GM12878 (cell line): Measurements from ENCODE around the gene HOXD13. TPM values are rescaled to one million over a fixed set of nuclear protein-coding genes. Genes with fewer than 3 reads are reported as not detected.

Source experiments
- ATAC-seq: fragments of 200-7000 bp; cut with Tn5 transposase; 3 replicates; pipeline ENCODE4 v1.9.1; 2020; ENCODE audit warnings: mild to moderate bottlenecking, moderate library complexity
- BruUV-seq: library from RNA; stranded (reverse); fragments of 400-500 nt; replicated peaks from 2 replicates; lab custom pipeline; 2021; lab: Mats Ljungman, UMichigan
- CTCF ChIA-PET: fragments of 300-600 bp; sonication (Branson Sonifier 250); formaldehyde crosslinking; extraction: SDS; loops from one replicate; lab custom pipeline; 2021; ENCODE audit warnings: inconsistent platforms; lab: Yijun Ruan, JAX
- POLR2A ChIA-PET: fragments of 350-600 bp; formaldehyde crosslinking; extraction: SDS; loops from one replicate; lab custom pipeline; 2021; ENCODE audit warnings: inconsistent platforms; lab: Charles Lee
- RAD21 ChIA-PET: fragments of 300-600 bp; sonication (Branson Sonifier 250); formaldehyde crosslinking; loops from one replicate; lab custom pipeline; 2023; ENCODE audit warnings: antibody characterized with exemption; ENCODE audit not compliant: unreplicated experiment; lab: Charles Lee
- SMC1A ChIA-PET: fragments of 300-600 bp; sonication (Branson Sonifier 250); formaldehyde crosslinking; loops from one replicate; lab custom pipeline; 2023; ENCODE audit not compliant: unreplicated experiment, uncharacterized antibody; lab: Charles Lee
- DNase-seq: peaks from one replicate; pipeline ENCODE4 v3.0.0-alpha.2; 2011; ENCODE audit warnings: low read depth, low spot score
- FAIRE-seq: peaks from 3 replicates; lab custom pipeline; 2011; peaks lifted over from hg19 to GRCh38; lab: Jason Lieb, UNC
- H2AFZ ChIP-seq: 2 replicates; pipeline ENCODE4 v1.6.0; 2011; ENCODE audit warnings: low read depth, low read length, control low read depth; ENCODE audit not compliant: control insufficient read depth
- H3K27ac ChIP-seq: 2 replicates; pipeline ENCODE4 v1.5.1; 2011; ENCODE audit warnings: control low read depth; ENCODE audit not compliant: control insufficient read depth, insufficient read depth
- H3K27me3 ChIP-seq, 2 experiments: replicated peaks in 1 of 2; 2 replicates each; pipeline versions ENCODE4 v1.6.0 to v1.6.1; 2011; ENCODE audit warnings: low read length in 1 of 2; ENCODE audit not compliant: control insufficient read depth in 2 of 2, insufficient read depth in 2 of 2
- H3K36me3 ChIP-seq, 2 experiments: 2 replicates each; pipeline ENCODE4 v1.5.1; 2011; ENCODE audit warnings: low read length in 1 of 2; ENCODE audit not compliant: control insufficient read depth in 2 of 2, insufficient read depth in 2 of 2
- H3K4me1 ChIP-seq: 2 replicates; pipeline ENCODE4 v1.6.1; 2011; ENCODE audit warnings: mild to moderate bottlenecking, low read length, moderate library complexity, mixed read lengths; ENCODE audit not compliant: control insufficient read depth, insufficient read depth
- H3K4me2 ChIP-seq: 2 replicates; pipeline ENCODE4 v1.6.0; 2011; ENCODE audit warnings: control low read depth; ENCODE audit not compliant: control insufficient read depth, insufficient read depth
- H3K4me3 ChIP-seq: fragments of 200-600 bp; sonication (generic); 2 replicates; pipeline ENCODE4 v1.5.1; 2016
- H3K79me2 ChIP-seq: 2 replicates; pipeline ENCODE4 v1.6.0; 2011; ENCODE audit warnings: low read length; ENCODE audit not compliant: control insufficient read depth, insufficient read depth
- H3K9ac ChIP-seq: 2 replicates; pipeline ENCODE4 v1.8.0; 2011; ENCODE audit warnings: low read length, control low read depth, mixed read lengths; ENCODE audit not compliant: control insufficient read depth, insufficient read depth
- H3K9me3 ChIP-seq: replicated peaks from 3 replicates; pipeline ENCODE4 v1.5.1; 2011; ENCODE audit warnings: mild to moderate bottlenecking, low read length; ENCODE audit not compliant: control insufficient read depth, insufficient read depth
- H4K20me1 ChIP-seq: 2 replicates; pipeline ENCODE4 v1.6.0; 2011; ENCODE audit not compliant: control insufficient read depth, insufficient read depth
- CHD4 ChIP-seq: fragments of 200-600 bp; sonication (generic); IDR thresholded peaks from 2 replicates; pipeline ENCODE4 v1.6.1; 2016; ENCODE audit warnings: mild to moderate bottlenecking
- JUND ChIP-seq: IDR thresholded peaks from 2 replicates; pipeline ENCODE4 v1.6.1; 2012; ENCODE audit warnings: low read depth, mild to moderate bottlenecking, low read length, improper control_type of control experiment, moderate library complexity
- MEF2B ChIP-seq: fragments of 450-650 bp; IDR thresholded peaks from 2 replicates; pipeline ENCODE4 v1.6.1; 2018; ENCODE audit warnings: mild to moderate bottlenecking, moderate library complexity; ENCODE audit not compliant: partially characterized antibody, poor library complexity, severe bottlenecking
- WGBS: methylation state at CpG from one replicate; pipeline ENCODE4 v1.1.6; 2016; ENCODE audit warnings: low lambda C conversion rate; ENCODE audit not compliant: insufficient replicate concordance, insufficient coverage; ENCODE audit errors: missing lambda C conversion rate; 5-methylcytosine and 5-hydroxymethylcytosine counted together
- in situ Hi-C: fragments of 300-500 bp; cut with MboI; formaldehyde crosslinking; loops from 9 replicates; pipeline ENCODE4 v1.14.3; 2018; ENCODE audit warnings: mixed read lengths
- intact Hi-C: fragments of 100-400 bp; cut with micrococcal nuclease; formaldehyde crosslinking; loops from one replicate; pipeline ENCODE4 v1.14.2; 2022; ENCODE audit not compliant: unreplicated experiment
- polyA plus RNA-seq, 11 experiments: library from polyadenylated mRNA; depleted of rRNA in 4 of 11; unstranded in 6 of 11; stranded (reverse) in 5 of 11; fragments of >200 nt; fragmentation: Nextera tagmentation in 4 of 11; fragmentation: Illumina TruSeq in 1 of 11; extraction: Ambion mirVana in 4 of 11; extraction: Trizol in 1 of 11; gene quantifications; 1 replicate in 1 of 11; 2 replicates in 10 of 11; pipeline versions ENCODE4 v1.2.1 to v1.2.3, GENCODE V29; 2011 to 2016; ENCODE audit warnings: inconsistent platforms in 2 of 11, missing spikeins in 2 of 11, low read depth in 1 of 11
- total RNA-seq, 4 experiments: library from RNA; depleted of rRNA in 3 of 4; stranded (reverse); fragments of >200 nt in 3 of 4; fragmentation: Illumina TruSeq in 1 of 4; extraction: Trizol in 1 of 4; gene quantifications; 2 replicates each; pipeline versions ENCODE4 v1.2.1 to v1.2.3, GENCODE V29; 2013 to 2021
- TF ChIP-seq, protein P1 (sequence below), 3 experiments: IDR thresholded peaks in 2 of 3; conservative IDR thresholded peaks in 1 of 3; 2 replicates each; pipeline ENCODE4 v1.5.1; 2011; ENCODE audit warnings: low read depth in 3 of 3, low read length in 3 of 3, mild to moderate bottlenecking in 3 of 3, control low read depth in 2 of 3, moderate library complexity in 2 of 3, inconsistent platforms in 1 of 3, mixed read lengths in 1 of 3; ENCODE audit not compliant: control insufficient read depth in 2 of 3, insufficient read depth in 1 of 3; ENCODE audit errors: extremely low read depth in 1 of 3
- TF ChIP-seq, protein P2 (sequence below): IDR thresholded peaks from 2 replicates; pipeline ENCODE4 v1.6.1; 2012; ENCODE audit warnings: mild to moderate bottlenecking, low read depth, low read length
- TF ChIP-seq, protein P3 (sequence below): fragments of 450-650 bp; IDR thresholded peaks from 2 replicates; pipeline ENCODE4 v1.6.1; 2014; ENCODE audit warnings: mild to moderate bottlenecking

The HOXD13 gene
- total and polyA plus RNA-seq, 10 of the 15 experiments (the other 5 are each of a cell fraction or from before 2014, with no cell fraction given) = not detected

DNA sequence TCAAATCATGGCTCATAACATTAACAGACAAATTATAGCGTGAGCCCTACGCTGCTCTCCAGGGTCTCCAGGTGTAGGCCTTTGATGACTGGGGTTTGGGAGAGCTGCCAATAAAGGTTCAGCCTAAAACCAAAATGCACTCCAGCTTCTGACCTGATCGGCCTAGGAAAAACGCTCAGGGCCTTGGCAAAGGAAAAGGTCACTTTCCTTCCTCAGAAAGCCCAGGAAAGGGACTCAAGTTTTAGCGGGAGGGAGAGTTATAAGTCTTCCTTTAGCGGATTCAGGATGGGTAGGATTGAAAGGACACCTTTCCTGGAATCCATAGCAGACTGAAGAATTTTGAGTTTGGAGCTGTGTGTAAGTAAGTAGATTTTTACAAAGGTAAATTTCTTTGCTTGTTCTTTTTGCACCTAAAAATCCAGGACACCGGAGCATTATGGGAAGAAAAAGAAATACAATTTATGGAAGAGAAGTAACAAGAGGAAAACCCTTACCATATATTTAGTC is 17.5 kb upstream of the HOXD13 start:
- Histone ChIP-seq H3K4me1 (no peaks in the 10 kb centered on the region), H3K27ac (no peak overlapping the region), H4K20me1 (no peaks in the 10 kb centered on the region), H3K9me3 (no peaks in the 10 kb centered on the region; the same call in 1 of the 3 replicates), H3K79me2 (no peaks in the 10 kb centered on the region), H3K36me3 (no peaks in the 10 kb centered on the region), H3K4me3 (no peak overlapping the region), H3K27me3 (peaks cover 6 to 35% of the 10 kb centered on the region in 2 experiments), H2AFZ (no peak overlapping the region), H3K9ac (no peak overlapping the region), H3K4me2 (no peak overlapping the region)
- in situ Hi-C loops = no loop called here
- ATAC-seq (no peak), FAIRE-seq (no peak), DNase-seq (no peak)
- ChIA-PET POLR2A (no interaction called here), CTCF (interaction anchor here (0.8 to 2.0 kb wide), 3 partner anchors 23 to 387 kb away, joined by 3 to 8 read pairs (median 5); no protein-coding TSS in a partner anchor), SMC1A (interaction anchor here (1.1 to 1.6 kb wide), 2 partner anchors 10 to 385 kb away, joined by 3 to 4 read pairs; no protein-coding TSS in a partner anchor), RAD21 (no interaction called here)
- TF ChIP-seq, protein P1, sequence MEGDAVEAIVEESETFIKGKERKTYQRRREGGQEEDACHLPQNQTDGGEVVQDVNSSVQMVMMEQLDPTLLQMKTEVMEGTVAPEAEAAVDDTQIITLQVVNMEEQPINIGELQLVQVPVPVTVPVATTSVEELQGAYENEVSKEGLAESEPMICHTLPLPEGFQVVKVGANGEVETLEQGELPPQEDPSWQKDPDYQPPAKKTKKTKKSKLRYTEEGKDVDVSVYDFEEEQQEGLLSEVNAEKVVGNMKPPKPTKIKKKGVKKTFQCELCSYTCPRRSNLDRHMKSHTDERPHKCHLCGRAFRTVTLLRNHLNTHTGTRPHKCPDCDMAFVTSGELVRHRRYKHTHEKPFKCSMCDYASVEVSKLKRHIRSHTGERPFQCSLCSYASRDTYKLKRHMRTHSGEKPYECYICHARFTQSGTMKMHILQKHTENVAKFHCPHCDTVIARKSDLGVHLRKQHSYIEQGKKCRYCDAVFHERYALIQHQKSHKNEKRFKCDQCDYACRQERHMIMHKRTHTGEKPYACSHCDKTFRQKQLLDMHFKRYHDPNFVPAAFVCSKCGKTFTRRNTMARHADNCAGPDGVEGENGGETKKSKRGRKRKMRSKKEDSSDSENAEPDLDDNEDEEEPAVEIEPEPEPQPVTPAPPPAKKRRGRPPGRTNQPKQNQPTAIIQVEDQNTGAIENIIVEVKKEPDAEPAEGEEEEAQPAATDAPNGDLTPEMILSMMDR (IDR thresholded peaks at IDR 0.05 in 2 of 3, conservative IDR thresholded peaks at IDR 0.05 in 1 of 3; ENCODE audit: control insufficient read depth in 2 of 3, extremely low read depth in 1 of 3, insufficient read depth in 1 of 3, low read depth in 3 of 3, low read length in 3 of 3) = no peak
- TF ChIP-seq, protein P2, sequence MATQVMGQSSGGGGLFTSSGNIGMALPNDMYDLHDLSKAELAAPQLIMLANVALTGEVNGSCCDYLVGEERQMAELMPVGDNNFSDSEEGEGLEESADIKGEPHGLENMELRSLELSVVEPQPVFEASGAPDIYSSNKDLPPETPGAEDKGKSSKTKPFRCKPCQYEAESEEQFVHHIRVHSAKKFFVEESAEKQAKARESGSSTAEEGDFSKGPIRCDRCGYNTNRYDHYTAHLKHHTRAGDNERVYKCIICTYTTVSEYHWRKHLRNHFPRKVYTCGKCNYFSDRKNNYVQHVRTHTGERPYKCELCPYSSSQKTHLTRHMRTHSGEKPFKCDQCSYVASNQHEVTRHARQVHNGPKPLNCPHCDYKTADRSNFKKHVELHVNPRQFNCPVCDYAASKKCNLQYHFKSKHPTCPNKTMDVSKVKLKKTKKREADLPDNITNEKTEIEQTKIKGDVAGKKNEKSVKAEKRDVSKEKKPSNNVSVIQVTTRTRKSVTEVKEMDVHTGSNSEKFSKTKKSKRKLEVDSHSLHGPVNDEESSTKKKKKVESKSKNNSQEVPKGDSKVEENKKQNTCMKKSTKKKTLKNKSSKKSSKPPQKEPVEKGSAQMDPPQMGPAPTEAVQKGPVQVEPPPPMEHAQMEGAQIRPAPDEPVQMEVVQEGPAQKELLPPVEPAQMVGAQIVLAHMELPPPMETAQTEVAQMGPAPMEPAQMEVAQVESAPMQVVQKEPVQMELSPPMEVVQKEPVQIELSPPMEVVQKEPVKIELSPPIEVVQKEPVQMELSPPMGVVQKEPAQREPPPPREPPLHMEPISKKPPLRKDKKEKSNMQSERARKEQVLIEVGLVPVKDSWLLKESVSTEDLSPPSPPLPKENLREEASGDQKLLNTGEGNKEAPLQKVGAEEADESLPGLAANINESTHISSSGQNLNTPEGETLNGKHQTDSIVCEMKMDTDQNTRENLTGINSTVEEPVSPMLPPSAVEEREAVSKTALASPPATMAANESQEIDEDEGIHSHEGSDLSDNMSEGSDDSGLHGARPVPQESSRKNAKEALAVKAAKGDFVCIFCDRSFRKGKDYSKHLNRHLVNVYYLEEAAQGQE = no peak
- TF ChIP-seq CHD4 = no peak
- TF ChIP-seq JUND = no peak
- TF ChIP-seq, protein P3, sequence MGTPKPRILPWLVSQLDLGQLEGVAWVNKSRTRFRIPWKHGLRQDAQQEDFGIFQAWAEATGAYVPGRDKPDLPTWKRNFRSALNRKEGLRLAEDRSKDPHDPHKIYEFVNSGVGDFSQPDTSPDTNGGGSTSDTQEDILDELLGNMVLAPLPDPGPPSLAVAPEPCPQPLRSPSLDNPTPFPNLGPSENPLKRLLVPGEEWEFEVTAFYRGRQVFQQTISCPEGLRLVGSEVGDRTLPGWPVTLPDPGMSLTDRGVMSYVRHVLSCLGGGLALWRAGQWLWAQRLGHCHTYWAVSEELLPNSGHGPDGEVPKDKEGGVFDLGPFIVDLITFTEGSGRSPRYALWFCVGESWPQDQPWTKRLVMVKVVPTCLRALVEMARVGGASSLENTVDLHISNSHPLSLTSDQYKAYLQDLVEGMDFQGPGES = no peak
- no peak for TF ChIP-seq MEF2B
- no TSS peak for BruUV-seq
- WGBS = 12% methylated on average over 7 of the region's 7 CpGs
- intact Hi-C loops = no loop called here
